ENCODE data around the gene MREG. TPM values are rescaled to one million over a fixed set of nuclear protein-coding genes. Genes with fewer than 3 reads are reported as not detected.

MREG gene
- total and polyA plus RNA-seq, 9 of the 15 experiments (the other 6 are each of a cell fraction or from before 2014, with no cell fraction given), result 0.77 to 3.8 (median 2.3) TPM

GRCh38 chr2:216013080-216013909, at the start of gene MREG (continued):
- TF ChIP-seq PBX2 (CRISPR knock-in tag; IDR thresholded peaks at IDR 0.05; ENCODE audit: low read depth) (no peak), PBX2 (tag; conservative IDR thresholded peaks at IDR 0.05; ENCODE audit: low read depth) (no peak), POLR2G (IDR thresholded peaks at IDR 0.05; ENCODE audit: low read depth, low read length) (peak; percentile 72), YY1 (IDR thresholded peaks at IDR 0.05; ENCODE audit: borderline replicate concordance in 1 of 3, control insufficient read depth in 1 of 3, extremely low read depth in 1 of 3, insufficient read depth in 3 of 3, insufficient read length in 1 of 3, insufficient replicate concordance in 2 of 3, low read depth in 1 of 3, low read length in 2 of 3) (peak in 1 of 3 experiments; percentile 11), UBTF (IDR thresholded peaks at IDR 0.05; ENCODE audit: borderline replicate concordance in 1 of 2, low read depth in 2 of 2, low read length in 2 of 2) (0 out of 4 replicates have a peak, but pooled peaks have one; percentile 27 to 54), MAFG (tag; conservative IDR thresholded peaks at IDR 0.05) (no peak), ZBTB40 (IDR thresholded peaks at IDR 0.05) (0 out of 2 replicates have a peak, but pooled peaks have one; percentile 30), ZBTB40 (CRISPR knock-in tag; IDR thresholded peaks at IDR 0.05) (no peak), ID3 (CRISPR knock-in tag; IDR thresholded peaks at IDR 0.05) (no peak), ID3 (tag; IDR thresholded peaks at IDR 0.05) (0 out of 2 replicates have a peak, but pooled peaks have one; percentile 26)

Data from K562 (cell line).